Neural crest cell (in vitro differentiated cells): ENCODE data around the gene RNF150. TPM values are rescaled to one million over a fixed set of nuclear protein-coding genes. Genes with fewer than 3 reads are reported as not detected.

ENCODE experiments used
- DNase-seq: peaks from one replicate; pipeline ENCODE4 v3.0.0; 2021; ENCODE audit warnings: low read depth, mixed read lengths, low spot score
- H3K27ac Mint-ChIP-seq: one replicate; pipeline ENCODE4 v1.8.0; 2021; ENCODE audit warnings: mild to moderate bottlenecking, mixed read lengths; ENCODE audit not compliant: unreplicated experiment
- H3K27me3 Mint-ChIP-seq: 2 replicates; pipeline ENCODE4 v1.8.0; 2021; ENCODE audit warnings: low read depth, mild to moderate bottlenecking, mixed read lengths
- H3K36me3 Mint-ChIP-seq: 2 replicates; pipeline ENCODE4 v1.8.0; 2021; ENCODE audit warnings: low read depth, mild to moderate bottlenecking, mixed read lengths
- H3K4me1 Mint-ChIP-seq: 2 replicates; pipeline ENCODE4 v1.8.0; 2021; ENCODE audit warnings: mixed read lengths
- H3K4me3 Mint-ChIP-seq: one replicate; pipeline ENCODE4 v1.8.0; 2021; ENCODE audit warnings: mild to moderate bottlenecking, mixed read lengths
- H3K9me3 Mint-ChIP-seq: 2 replicates; pipeline ENCODE4 v1.8.0; 2021; ENCODE audit warnings: mixed read lengths
- total RNA-seq: library from RNA; stranded (reverse); gene quantifications from 2 replicates; pipeline ENCODE4 v1.2.1, GENCODE V29; 2021
- TF ChIP-seq, protein P1 (sequence below): fragments of 200-600 bp; sonication (generic); conservative IDR thresholded peaks from 2 replicates; pipeline ENCODE4 v1.5.0; 2021; ENCODE audit warnings: antibody characterized with exemption, mild to moderate bottlenecking

RNF150 gene
- total RNA-seq, 1 donor from 2014 or later = 23.3 TPM

DNA sequence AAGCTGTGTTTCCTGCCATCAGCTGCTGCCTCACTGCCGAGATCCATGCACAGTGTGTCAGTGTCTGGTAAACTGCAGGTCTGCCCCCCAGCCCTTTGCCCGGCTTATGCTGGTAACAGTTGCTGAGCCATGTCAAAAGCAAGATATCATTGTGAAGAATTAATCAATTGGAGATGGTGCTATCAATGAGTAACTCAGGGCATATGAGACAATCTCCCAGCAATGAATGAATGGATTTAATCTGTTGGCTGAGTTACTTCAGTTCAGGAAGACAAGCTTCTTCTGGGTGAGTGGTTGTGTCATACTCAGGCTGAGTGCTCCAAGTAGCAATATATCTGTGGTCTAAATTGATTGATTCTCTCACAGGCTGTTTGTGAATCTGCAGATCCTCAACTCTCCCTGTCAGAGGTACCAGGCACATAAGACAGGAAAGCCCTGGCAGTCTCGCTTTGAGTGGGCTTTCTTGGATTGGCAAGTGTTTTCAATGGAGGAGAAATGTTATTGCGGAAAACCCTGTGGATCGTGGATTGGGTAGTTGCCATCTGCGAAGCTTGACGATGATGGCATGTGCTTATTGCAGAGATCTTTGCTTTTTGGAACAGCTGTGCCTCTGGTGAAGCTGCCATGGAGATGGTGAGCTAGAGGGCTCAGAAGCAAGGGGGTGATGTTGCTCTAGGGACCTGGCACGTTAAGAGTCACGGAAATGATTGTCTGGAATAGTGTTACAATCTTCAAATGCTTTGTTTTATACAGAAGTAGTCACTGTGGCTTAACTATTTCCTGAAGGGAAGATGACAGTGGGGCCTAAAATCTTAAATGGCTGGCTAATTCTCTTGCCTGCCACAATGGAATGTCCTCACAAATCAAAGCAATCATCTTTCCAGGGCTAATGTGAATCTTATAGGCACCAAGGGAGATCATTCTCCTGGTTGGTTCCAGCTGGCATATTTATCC lies 229.5 kb downstream of the RNF150 start:
- TF ChIP-seq, protein P1, sequence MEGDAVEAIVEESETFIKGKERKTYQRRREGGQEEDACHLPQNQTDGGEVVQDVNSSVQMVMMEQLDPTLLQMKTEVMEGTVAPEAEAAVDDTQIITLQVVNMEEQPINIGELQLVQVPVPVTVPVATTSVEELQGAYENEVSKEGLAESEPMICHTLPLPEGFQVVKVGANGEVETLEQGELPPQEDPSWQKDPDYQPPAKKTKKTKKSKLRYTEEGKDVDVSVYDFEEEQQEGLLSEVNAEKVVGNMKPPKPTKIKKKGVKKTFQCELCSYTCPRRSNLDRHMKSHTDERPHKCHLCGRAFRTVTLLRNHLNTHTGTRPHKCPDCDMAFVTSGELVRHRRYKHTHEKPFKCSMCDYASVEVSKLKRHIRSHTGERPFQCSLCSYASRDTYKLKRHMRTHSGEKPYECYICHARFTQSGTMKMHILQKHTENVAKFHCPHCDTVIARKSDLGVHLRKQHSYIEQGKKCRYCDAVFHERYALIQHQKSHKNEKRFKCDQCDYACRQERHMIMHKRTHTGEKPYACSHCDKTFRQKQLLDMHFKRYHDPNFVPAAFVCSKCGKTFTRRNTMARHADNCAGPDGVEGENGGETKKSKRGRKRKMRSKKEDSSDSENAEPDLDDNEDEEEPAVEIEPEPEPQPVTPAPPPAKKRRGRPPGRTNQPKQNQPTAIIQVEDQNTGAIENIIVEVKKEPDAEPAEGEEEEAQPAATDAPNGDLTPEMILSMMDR = no peak
- H3K9me3 Mint-ChIP-seq = no peaks in the 10 kb centered on the region
- H3K36me3 Mint-ChIP-seq = peaks cover 5% of the 10 kb centered on the region
- no peaks in the 10 kb centered on the region for H3K27me3 Mint-ChIP-seq
- H3K4me1 Mint-ChIP-seq = no peaks in the 10 kb centered on the region
- no peak overlapping the region for H3K27ac Mint-ChIP-seq
- H3K4me3 Mint-ChIP-seq = no peak overlapping the region
- no peak for DNase-seq

DNA sequence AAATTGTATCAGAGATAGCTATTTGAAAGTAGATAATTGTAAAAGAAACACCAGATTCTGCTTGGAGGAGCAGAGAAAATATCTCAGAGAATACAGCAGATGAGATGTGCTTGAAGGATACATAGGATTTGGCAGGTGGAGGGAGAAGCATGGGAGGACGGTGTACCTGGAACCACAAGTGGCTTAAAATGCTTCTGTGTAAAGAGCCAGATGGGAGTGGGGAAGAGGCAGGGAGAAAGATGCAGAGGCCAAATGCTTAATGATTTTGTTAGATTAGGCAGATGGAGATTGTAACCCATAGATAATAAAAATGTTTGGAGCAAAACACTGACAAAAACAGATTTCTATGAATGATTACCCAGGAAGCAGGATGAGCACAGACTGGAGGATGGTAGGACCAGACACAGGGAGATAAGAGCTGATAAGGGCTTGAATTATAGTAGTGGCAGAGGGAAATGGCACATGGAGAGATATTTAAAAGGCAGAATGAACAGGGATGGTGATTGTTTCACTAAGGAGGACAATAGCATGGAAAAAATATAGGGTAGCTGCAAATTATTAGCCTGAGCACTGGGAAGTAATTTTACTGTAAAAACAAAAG lies 231.4 kb downstream of the RNF150 start:
- no peak for DNase-seq
- Mint-ChIP-seq H3K9me3 (no peaks in the 10 kb centered on the region), H3K36me3 (peaks cover 4% of the 10 kb centered on the region), H3K4me1 (no peaks in the 10 kb centered on the region), H3K4me3 (no peak overlapping the region), H3K27ac (no peak overlapping the region), H3K27me3 (no peaks in the 10 kb centered on the region)
- TF ChIP-seq, protein P1 = no peak

DNA sequence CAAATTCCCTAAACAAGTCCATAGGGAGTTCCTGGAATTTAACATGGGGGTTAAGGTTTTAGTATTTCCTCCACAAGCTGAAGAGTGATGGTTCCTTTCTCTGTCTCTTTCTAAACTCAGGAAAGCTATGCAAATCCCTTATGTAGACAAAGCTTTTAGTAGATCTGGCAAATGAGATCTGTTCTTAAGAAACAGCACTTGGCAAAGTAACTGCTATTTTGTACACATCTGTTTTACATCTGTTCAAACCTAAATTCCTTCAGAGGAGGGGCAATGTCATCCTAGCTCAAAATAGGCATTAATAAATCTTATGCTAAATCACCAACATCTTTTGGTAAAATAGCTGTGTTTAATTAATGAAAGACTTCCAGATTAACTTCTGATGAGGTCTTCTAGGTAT lies 239.3 kb downstream of the RNF150 start:
- TF ChIP-seq, protein P1 = no peak
- Mint-ChIP-seq H3K9me3 (no peaks in the 10 kb centered on the region), H3K4me1 (peaks cover 6% of the 10 kb centered on the region), H3K27ac (no peak overlapping the region), H3K36me3 (no peaks in the 10 kb centered on the region), H3K27me3 (no peaks in the 10 kb centered on the region), H3K4me3 (no peak overlapping the region)
- no peak for DNase-seq

DNA sequence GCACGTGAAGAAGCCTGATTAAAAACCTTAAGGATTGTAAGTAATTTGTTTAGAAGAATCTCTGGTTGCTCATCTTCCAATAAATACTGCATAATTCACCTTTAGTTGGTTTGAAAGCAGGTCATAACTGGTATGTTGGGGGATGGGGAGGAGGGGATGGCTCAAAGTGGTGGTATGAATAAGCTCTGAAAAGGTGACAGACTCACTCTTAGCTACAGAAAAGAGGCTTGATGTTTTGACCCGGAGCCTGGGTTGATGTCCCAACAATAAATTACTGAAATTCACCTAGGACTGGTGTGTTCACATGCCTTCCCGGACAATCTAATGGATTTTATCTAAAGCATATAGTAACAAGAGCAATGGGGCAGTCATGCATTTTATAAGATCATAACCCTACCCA lies 245.2 kb downstream of the RNF150 start:
- no peak overlapping the region for H3K27ac Mint-ChIP-seq
- TF ChIP-seq, protein P1 = no peak
- peaks cover 6% of the 10 kb centered on the region for H3K4me1 Mint-ChIP-seq
- H3K36me3 Mint-ChIP-seq = peaks cover 10% of the 10 kb centered on the region
- DNase-seq = no peak
- H3K9me3 Mint-ChIP-seq = peaks cover 13% of the 10 kb centered on the region
- H3K27me3 Mint-ChIP-seq = no peaks in the 10 kb centered on the region
- H3K4me3 Mint-ChIP-seq = no peak overlapping the region

DNA sequence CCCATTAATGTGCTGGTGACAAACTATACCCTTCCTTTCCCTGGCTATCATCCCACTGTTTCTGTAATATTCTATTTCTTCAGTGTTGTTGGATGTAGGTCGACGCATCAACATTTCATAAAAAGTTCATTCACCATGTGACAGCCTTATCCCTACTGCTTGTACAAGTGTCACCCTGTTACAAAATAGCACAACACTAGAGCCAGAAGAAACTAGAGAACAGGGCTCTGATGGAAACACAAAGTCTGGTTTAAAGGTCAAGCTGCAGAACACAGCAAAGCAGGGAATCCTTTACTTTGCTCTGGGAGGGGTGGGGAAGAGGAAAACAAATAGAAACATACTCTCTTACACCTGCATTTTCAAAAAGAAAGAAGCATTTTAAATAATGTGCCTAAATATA lies 245.8 kb downstream of the RNF150 start:
- Mint-ChIP-seq H3K9me3 (peaks cover 13% of the 10 kb centered on the region), H3K27ac (no peak overlapping the region), H3K36me3 (peaks cover 12% of the 10 kb centered on the region), H3K4me3 (no peak overlapping the region), H3K27me3 (no peaks in the 10 kb centered on the region), H3K4me1 (peaks cover 6% of the 10 kb centered on the region)
- DNase-seq = no peak
- TF ChIP-seq, protein P1 = no peak
